ENCODE data around the gene NOC4L.
"Not testable (repeated sequence)": the region's sequence is repeated elsewhere in the genome, so short reads cannot be mapped to it uniquely, and the experiment has no call there.

NOC4L gene

DNA sequence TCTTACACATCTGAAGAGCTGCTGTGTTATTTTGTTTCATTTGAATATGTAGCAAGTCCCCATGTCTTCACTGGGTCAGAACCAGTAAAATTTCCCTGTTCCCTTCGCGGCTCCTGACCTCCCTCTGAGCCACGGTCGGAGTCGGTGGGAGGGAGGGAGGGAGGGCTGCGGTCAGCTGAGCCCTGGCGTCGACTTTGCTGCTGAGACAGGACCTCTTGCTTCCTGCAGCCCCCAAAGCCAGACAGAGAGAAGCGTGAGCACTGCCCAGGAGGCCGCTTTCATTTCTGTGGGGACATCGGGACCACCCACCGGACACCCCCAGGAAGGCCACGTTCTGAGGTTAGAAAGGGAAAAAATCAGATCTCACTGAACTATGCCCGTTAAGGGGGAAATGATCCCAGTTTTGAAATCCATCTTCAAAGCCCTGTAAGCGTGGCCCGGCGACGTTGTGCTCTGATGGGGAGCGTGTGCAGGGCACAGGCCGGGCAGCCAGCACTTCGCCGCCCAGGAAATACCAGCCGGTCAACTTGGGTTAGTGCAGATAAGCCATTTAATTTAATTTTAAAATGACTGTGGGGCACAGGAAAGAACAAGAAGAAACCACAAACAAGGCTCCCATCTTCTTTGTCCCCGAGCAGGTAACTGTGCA is 42.1 kb downstream of the NOC4L start:
- DNase-seq, result no peak

DNA sequence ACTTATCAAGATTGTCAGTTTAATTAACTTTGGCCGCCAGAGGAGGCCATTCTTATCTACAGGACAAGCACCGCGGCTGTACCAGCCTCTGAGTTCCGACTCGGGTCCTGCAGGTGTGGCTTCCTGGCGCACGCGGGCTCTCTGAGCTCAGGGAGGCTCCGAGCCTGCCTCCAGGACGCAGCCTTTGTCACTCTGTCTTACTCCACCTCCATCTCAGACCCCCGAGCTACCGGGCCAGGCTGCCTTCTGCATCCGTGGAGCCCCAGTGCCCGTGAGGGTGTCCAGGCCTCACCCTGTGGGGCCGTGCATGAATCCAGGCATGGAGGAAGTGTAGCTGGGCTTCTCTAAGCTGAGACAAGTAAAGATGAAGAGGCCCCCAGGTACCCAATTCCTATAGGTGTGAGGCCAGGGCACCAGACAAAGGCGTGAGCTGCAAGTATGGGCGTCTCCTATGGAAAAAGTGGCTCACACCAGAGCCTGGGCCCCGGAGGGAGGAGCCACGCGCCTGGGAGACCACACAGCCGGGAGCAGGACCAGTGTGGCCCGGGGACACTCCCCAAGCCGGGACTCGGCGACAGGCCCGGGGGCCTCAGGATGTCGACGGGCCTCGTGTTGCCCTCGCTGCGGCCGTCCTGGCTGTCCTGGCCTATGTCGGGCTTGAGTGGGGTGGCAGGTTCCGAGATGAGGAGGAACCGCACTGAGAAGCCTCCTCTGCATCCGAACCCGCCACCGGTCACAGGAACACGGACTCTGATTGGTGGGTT is 42.8 kb downstream of the NOC4L start:
- peak; percentile 13 for DNase-seq

GRCh38 chr12:132187646-132188450 is 43.6 kb downstream of the NOC4L start:
- no peak for DNase-seq

DNA sequence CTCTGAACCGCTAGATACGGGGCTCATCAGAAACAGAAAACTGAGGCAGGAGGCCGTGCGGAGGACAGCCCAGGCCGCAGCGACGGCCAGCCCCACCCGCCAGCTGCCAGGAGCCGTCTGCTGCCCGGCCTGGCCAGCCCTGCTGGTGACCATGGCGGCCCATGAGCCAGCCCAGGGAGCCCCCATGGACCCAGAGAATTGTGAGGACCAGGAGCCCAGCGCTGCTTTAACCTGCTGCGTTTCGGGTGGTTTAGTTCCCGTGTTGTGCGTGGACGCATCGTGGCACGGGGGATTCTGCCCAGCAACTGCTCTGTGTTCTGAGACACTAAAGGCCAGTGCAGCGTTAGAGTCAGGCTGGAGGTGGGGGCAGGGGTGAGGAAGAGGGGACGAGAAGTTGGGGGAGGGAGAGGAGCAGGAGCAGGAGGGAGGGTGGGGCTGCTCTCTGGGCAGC is 44.2 kb downstream of the NOC4L start:
- no peak for DNase-seq

DNA sequence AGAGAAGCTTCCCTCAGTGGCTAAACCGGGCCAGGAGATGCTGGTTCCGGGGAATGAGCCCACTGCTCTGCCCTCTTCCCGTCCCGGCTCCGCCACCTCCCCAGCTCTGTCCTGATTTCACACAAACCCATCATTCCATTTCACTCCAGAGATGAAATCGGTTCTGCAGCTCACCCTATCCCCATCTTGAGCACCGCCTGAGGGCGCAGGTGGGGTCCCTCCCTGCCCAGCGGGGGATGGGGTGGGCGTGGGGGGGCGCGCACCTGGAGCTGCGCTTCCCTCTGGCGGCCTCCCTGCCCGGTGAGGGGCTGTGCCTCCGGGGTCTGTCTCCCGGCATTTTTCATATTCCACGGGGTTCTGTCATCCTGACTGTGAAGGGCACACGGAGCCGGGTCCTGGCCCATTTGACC is 44.7 kb downstream of the NOC4L start:
- no peak for DNase-seq

DNA sequence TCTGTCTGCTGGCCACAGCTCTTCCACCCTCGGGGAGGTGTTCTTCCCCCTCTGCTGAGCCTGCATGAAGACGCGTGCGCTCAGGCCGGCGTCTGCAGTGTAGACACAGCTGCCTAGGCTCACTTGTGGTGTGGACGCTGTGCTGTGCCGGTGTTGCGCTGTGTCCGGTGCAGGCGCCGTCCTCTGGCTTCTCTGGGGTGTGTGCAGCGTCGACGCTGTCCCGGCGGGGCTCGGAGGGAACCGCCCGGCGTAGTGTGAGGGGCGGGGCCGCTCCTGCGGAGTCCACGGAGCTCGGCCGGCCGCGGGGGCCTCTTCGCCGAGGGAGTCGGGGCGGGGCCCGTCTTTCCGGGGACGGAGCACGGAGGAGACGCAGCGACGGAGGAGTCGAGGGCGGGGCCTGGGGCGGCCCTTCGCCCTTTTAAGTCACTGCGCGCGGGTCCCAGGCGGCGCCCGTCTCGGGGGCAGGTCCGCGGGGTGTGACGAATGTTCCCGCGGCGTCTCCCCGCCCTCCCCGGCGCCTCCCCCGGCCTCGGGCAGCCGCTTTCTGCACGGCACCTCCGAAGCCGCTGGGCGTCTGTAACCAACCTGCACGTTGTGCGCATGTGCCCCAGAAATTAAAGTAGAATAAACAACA is 45.2 kb downstream of the NOC4L start:
- peak; percentile 95 for DNase-seq

GRCh38 chr12:132190012-132190755 is 45.9 kb downstream of the NOC4L start:
- no peak for DNase-seq

- no peak for DNase-seq
Observed at GRCh38 chr12:132190834-132191500, 46.7 kb downstream of the NOC4L start.

GRCh38 chr12:132191715-132192553 is 47.7 kb downstream of the NOC4L start:
- no peak for DNase-seq

DNA sequence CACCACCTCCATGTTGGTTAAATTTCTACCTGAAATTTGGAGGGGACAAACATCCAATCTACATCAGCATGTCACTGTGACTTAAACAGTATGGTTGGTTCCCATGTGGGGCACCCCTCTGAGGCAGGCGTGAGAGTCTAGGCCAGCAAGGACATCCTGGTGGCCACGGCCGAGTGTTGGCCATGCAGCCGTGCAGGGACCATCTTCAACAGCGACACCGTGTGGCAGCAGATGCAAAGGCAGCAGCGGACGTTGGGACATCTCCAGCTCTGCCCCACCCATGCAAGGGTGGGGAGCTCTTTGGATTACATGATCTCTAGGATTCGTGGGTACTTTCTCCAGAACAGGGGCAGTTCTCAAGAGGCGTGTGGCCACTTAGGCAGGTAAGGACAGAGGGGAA is 49.8 kb downstream of the NOC4L start:
- DNase-seq, result no peak

DNA sequence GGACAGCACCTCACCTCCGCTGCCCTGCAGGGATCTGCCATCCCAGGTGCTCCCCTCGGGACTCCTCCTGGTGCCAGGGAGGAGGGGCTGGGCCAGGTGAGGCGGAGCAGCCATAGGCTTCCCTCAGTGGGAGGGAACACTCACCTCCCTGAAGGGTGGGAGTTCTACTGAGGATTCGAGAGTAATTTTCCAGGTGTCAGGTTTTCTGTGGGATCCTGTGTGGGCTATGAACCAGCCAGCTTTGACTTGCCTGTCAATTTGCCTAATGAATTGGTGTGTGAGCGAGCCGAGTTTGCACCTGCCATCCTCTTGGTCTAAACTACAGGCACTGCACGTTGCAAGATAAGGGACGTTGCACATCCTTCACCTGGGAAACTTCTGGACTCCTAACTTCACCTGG is 50.3 kb downstream of the NOC4L start:
- DNase-seq, result no peak

DNA sequence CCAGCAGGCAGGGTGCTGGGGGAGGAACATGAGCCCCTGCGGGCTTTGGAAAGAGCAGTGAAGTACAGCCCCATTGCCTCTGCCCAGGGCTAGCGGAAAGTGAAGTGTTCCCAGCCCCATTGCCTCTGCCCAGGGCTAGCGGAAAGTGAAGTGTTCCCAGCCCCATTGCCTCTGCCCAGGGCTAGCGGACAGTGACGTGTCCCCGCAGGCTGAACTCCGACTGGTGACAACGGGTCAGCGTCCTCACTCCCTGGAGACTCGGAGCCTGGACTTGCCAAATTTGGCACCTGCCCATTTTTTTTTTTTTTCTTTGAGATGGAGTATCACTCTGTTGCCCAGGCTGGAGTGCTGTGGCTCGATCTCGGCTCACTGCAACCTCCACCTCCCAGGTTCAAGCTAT is 51.0 kb downstream of the NOC4L start:
- DNase-seq, result not testable (repeated sequence)

DNA sequence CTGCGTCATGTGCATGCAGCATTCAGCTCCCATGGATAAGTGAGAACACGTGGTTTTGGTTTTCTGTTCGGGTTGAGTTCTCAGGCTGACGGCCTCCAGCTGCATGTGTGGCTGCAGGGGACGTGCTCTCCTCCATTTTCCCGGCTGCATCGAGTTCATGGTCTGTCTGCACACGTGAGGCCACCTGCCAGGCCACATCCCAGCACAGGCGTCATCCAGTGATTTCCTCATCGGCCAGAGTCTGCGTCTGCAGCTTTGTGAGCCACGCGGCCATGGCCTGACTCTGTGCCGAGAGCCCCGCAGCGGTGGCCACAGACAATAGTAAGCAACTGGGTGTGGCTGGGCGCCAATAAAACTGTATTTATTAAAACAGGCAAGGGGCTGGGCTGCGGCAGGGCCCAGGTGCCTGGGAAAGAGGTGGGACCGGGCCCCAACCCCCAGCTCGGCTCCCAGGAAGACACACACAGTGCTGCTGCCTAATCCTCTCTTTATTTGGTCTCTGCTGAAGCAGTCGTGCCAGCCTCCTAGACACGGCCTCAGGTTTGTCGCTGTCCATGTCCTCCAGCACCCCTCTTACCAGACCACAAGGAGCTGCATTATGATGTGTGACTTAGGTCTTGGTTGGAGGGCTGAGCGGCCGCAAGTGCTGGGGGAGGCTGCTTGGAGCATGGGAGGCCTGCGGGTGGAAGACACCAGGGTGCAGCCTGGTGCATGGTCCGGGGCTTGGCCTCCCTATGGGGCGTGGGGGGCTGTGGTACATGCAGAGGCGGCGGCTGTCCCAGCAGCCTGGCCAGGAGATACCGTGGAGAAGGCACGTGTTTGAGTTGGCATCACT is 52.0 kb downstream of the NOC4L start:
- DNase-seq, result no peak

DNA sequence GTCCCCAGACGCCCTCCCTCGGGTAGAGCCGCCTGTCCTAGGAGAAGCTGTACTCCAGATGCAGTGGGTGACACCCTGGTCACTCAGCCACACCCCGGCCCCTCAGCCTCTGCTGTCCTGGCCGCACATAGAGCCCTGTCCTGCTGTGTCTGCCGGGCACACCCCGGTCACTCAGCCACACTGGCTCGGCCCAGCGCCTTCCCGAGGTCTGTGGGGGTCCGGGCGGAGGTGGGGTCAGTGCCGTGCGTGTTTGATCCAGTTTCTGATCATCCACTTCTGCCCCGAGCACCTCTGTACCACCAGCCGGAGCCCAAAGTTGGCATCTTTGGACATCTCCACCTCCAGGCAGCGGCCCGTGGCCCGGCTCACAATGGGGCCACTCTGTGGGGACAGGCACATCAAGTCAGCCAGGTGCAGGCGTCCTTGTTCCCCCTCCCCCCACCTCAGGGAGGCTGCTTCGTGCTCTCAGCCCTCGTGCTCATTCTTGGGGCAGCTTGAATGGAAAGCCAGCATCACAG is 52.7 kb downstream of the NOC4L start:
- no peak for DNase-seq

- DNase-seq, result no peak
Observed at GRCh38 chr12:132197581-132198354, 53.5 kb downstream of the NOC4L start.

DNA sequence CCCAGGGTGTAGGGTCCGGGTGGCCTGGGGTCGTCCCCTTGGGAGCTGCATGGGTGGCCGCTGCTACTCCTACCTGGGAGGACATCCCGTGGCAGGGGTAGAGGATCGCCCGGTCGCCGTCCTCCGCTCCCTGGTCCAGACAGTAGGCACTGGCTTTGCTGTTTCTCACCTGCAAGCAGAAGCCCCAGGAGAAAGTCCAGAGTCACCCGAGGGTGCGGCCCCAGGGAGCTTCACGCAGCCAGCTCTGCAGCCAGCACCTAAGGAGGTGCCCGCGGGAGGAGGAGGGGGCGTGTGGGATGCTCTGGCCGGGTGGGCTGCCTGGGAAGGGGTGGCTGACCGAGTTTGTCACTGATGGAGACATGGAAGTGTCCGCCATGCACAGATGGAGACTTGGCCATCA is 54.8 kb downstream of the NOC4L start:
- DNase-seq, result no peak

DNA sequence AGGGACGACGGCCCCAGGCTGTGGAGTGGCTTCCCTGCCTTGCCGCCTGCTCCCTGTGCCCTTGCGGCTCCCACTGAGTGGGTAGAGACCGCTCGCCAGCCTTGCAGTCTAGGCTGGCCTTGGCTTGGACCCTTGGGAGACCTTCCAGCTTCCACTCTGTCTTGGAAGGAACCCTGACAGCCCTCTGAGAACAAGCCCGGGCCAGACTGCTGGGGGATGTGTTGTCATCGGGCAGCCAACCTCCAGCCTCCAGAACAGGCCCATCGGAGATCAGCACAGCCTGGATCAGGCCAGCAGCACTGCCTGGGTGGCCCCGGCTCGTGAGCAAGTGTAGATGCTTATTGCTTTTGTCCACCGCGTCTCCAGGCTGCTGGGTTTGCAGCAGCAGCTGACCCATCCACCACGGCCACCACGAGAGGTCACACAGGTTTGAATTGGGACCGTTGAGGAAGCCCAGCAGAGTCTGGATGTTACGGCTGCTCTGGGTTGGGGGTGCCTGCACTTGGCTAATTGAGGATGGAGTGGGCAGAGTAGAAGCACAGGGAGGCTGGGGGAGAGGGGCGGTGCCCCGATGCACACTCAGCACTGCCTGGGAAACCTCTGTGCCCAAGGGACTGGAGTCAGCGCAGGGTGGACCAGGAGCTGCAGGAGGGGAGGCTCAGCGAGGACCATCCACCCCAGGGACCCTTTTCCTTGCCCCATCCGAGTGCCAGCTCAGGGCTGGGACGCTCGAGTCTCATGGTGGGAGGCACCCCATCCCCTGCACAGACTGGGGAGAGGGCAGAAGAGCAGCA is 55.5 kb downstream of the NOC4L start:
- DNase-seq, result no peak

GRCh38 chr12:132200800-132201199 is 56.5 kb downstream of the NOC4L start:
- no peak for DNase-seq
